Activated T-cell treated with anti-CD3 and anti-CD28 coated beads, Interleukin-2, amount 50 U/mL, for 72 hours (primary cell): ENCODE data around the gene GNAO1. TPM values are rescaled to one million over a fixed set of nuclear protein-coding genes. Genes with fewer than 3 reads are reported as not detected.
A peak's percentile ranks its signal among the peaks of the same experiment; 100 is the strongest.
"Not testable (repeated sequence)": the region's sequence is repeated elsewhere in the genome, so short reads cannot be mapped to it uniquely, and the experiment has no call there.

Experiments
- ATAC-seq, 2 donors: fragments of 150-1000 bp; cut with Tn5 transposase; replicated peaks in 1 of 2; 2 replicates each; pipeline ENCODE4 v1.10.0; 2021; ENCODE audit warnings: moderate library complexity in 2 of 2, mild to moderate bottlenecking in 1 of 2
- DNase-seq, 2 donors: peaks; one replicate each; pipeline ENCODE4 v3.0.0; 2021 to 2022; ENCODE audit warnings: mixed read lengths in 1 of 2
- H3K27ac Mint-ChIP-seq: one replicate; pipeline ENCODE4 v1.8.0; 2022; ENCODE audit warnings: mild to moderate bottlenecking, moderate library complexity, mixed read lengths
- H3K27me3 Mint-ChIP-seq: one replicate; pipeline ENCODE4 v1.8.0; 2022; ENCODE audit warnings: low read depth, mixed read lengths
- H3K36me3 Mint-ChIP-seq, 2 donors: one replicate each; pipeline ENCODE4 v1.8.0; 2022; ENCODE audit warnings: mixed read lengths in 2 of 2, mild to moderate bottlenecking in 1 of 2; ENCODE audit not compliant: insufficient read depth in 2 of 2
- H3K4me1 Mint-ChIP-seq: one replicate; pipeline ENCODE4 v1.8.0; 2022; ENCODE audit warnings: low read depth, mixed read lengths
- H3K4me3 Mint-ChIP-seq, 2 donors: one replicate each; pipeline ENCODE4 v1.8.0; 2022; ENCODE audit warnings: mild to moderate bottlenecking in 2 of 2, mixed read lengths in 2 of 2, moderate library complexity in 2 of 2
- H3K9me3 Mint-ChIP-seq, 2 donors: one replicate each; pipeline ENCODE4 v1.8.0; 2022; ENCODE audit warnings: mixed read lengths in 2 of 2
- total RNA-seq, 2 donors: library from RNA; stranded (reverse); gene quantifications; one replicate each; pipeline ENCODE4 v1.2.3, GENCODE V29; 2022

GNAO1 gene
- total RNA-seq, 2 donors from 2014 or later: 12.2 to 21.0 TPM

DNA sequence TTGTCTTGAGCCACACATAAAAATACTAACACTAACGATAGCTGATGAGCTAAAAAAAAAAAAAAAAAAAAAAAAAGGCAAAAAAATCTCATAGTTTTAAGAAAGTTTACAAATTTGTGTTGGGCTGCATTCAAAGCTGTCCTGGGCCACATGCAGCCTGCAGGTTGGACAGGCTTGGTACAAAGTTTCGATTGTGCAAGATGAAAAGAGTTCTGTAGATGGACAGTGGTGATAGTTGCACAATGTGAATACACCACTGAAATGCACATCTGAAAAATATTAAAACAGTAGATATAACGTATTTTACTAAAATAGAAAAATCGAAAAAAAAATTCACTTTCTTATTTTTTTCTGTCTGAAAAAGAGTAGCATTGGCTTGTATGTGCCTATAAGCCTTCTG, 191.2 kb downstream of the GNAO1 start:
- Mint-ChIP-seq H3K27ac (no peak overlapping the region), H3K4me3 (no peak overlapping the region), H3K36me3 (peaks cover 33 to 65% of the 10 kb centered on the region in 2 donors), H3K9me3 (peaks cover 8 to 14% of the 10 kb centered on the region in 2 donors), H3K27me3 (no peaks in the 10 kb centered on the region), H3K4me1 (no peaks in the 10 kb centered on the region)
- no peak for ATAC-seq
- DNase-seq: no peak

DNA sequence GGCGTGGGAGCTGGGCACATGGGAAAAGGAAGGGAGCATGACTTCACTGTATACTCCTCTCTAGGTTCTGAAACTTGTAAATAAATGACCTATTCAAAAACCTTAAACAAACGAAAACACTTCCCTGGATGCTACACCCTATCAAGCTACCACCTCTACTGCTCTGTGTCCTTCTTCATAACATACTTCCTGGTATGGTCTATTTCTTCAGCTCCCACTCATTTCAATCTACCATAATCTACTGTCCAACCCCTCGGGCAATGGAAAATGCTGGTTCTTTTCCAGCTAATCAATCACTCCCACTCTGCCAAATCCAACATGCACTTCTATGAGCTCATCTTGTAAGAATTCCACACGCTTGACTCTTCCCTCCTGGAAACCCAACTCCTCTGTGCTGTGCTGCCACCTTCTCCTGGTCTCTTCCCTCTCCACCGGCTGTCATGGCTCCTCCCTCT, 191.6 kb downstream of the GNAO1 start:
- DNase-seq: no peak
- ATAC-seq: no peak
- Mint-ChIP-seq H3K27me3 (no peaks in the 10 kb centered on the region), H3K27ac (no peak overlapping the region), H3K36me3 (peaks cover 34 to 65% of the 10 kb centered on the region in 2 donors), H3K9me3 (peaks cover 8 to 14% of the 10 kb centered on the region in 2 donors), H3K4me1 (no peaks in the 10 kb centered on the region), H3K4me3 (no peak overlapping the region)

DNA sequence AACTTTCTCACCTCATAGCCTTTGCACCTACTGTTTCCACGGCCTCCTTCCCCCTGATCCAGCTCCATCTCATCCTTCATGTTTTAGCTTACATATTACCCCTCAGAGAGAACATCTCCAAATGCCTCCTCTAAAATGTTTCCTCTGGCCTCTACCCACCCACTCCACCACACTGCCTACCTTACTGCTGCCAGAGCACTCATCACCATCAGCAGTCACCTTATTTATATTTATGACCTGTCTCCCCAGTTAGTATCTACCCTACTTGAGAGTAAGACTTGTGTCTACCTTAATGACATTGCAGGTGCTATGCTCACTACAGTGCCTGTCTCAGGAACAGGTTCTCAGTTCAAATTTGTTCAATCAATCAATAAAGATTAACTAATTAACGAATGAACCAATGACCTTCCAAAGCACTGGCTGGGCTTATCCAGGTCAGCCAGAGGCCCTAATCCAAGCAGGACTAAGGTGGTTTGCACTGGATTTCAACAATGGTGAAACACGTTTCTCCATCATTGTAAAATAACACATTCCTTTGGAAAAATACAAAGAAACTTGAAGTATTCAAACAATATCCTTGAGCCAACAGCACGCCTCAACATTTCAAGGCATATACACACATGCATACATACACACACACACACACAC, 192.9 kb downstream of the GNAO1 start:
- Mint-ChIP-seq H3K9me3 (peaks cover 8 to 14% of the 10 kb centered on the region in 2 donors), H3K27ac (peak overlapping the region; percentile 10), H3K4me1 (no peaks in the 10 kb centered on the region), H3K27me3 (no peaks in the 10 kb centered on the region), H3K4me3 (no peak overlapping the region), H3K36me3 (peaks cover 33 to 55% of the 10 kb centered on the region in 2 donors)
- no peak for DNase-seq
- ATAC-seq: no peak

DNA sequence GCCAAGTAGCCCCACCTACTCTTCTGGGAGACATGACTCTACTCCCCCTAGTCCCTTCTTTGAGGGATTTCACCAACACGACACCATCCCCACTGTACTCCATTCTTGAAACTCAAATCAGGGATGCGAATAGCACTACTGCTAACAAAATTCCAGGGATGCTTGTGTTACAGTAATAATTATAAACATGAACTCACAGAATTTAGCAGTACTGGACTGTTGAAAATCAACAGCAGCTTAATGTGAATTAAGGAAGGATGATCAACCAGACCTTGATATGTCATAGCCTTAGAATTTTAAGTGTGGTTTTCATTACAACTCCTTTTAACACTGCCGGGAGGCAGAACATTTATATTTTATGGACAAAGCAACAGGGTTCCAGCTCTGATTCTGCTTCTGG, 196.1 kb downstream of the GNAO1 start:
- H3K9me3 Mint-ChIP-seq: peaks cover 3 to 4% of the 10 kb centered on the region in 2 donors
- no peaks in the 10 kb centered on the region for H3K27me3 Mint-ChIP-seq
- no peak for ATAC-seq
- no peak overlapping the region for H3K4me3 Mint-ChIP-seq
- H3K27ac Mint-ChIP-seq: no peak overlapping the region
- H3K36me3 Mint-ChIP-seq: peaks cover 23 to 40% of the 10 kb centered on the region in 2 donors
- no peaks in the 10 kb centered on the region for H3K4me1 Mint-ChIP-seq
- DNase-seq: no peak

DNA sequence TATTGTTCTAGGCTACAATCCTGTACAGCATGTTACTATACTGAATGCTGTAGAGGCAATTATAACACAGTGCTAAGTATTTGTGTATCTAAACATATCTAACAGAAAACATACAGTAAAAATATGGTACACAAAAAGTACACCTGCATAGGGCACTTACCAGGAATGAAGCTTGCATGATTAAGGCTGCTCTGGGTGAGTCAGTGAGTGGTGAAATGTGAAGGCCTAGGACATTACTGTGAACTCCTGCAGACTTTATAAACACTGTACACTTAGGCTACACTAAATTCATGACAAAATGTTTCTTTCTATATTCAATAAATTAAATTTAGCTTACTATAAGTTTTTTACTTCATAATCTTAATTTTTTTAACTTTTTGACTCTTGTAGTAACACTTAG, 196.9 kb downstream of the GNAO1 start:
- Mint-ChIP-seq H3K4me3 (no peak overlapping the region), H3K9me3 (peaks cover 3 to 4% of the 10 kb centered on the region in 2 donors), H3K4me1 (no peaks in the 10 kb centered on the region), H3K36me3 (peaks cover 19 to 35% of the 10 kb centered on the region in 2 donors), H3K27me3 (no peaks in the 10 kb centered on the region), H3K27ac (no peak overlapping the region)
- ATAC-seq (no peak), DNase-seq (no peak)

DNA sequence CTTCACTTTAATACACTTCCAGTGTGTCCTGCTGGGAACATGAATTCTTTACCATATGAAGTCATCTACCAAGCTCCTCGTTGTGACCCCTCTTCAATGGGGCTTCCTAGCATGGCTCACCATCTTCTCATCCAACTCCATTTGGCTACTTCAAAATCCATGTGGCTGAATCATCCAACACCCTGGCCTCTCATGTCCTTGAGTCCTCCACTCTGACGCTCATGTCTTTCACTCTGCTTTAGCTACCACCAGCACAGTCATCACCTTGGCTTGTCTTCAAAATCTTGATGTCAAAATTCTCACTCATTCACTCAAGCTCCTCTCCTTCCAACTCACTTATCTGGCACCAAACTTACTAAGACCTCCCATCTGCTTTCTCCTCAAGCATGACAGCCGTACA, 198.3 kb downstream of the GNAO1 start:
- Mint-ChIP-seq H3K4me1 (peaks cover 6% of the 10 kb centered on the region), H3K9me3 (no peaks in the 10 kb centered on the region), H3K27me3 (no peaks in the 10 kb centered on the region), H3K4me3 (no peak overlapping the region), H3K36me3 (peaks cover 14 to 28% of the 10 kb centered on the region in 2 donors), H3K27ac (no peak overlapping the region)
- no peak for ATAC-seq
- no peak for DNase-seq

DNA sequence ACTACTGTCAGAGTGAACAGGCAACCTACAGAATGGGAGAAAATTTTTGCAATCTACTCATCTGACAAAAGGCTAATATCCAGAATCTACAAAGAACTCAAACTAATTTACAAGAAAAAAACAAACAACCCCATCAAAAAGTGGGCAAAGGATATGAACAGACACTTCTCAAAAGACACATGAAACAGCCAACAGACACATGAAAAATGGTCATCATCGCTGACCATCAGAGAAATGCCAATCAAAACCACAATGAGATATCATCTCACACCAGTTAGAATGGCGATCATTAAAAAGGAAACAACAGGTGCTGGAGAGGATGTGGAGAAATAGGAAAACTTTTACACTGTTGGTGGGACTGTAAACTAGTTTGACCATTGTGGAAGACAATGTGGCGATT, 205.4 kb downstream of the GNAO1 start:
- H3K36me3 Mint-ChIP-seq: peaks cover 12 to 31% of the 10 kb centered on the region in 2 donors
- not testable (repeated sequence) for H3K4me3 Mint-ChIP-seq, DNase-seq, H3K27me3 Mint-ChIP-seq, H3K27ac Mint-ChIP-seq, ATAC-seq, H3K4me1 Mint-ChIP-seq, H3K9me3 Mint-ChIP-seq

DNA sequence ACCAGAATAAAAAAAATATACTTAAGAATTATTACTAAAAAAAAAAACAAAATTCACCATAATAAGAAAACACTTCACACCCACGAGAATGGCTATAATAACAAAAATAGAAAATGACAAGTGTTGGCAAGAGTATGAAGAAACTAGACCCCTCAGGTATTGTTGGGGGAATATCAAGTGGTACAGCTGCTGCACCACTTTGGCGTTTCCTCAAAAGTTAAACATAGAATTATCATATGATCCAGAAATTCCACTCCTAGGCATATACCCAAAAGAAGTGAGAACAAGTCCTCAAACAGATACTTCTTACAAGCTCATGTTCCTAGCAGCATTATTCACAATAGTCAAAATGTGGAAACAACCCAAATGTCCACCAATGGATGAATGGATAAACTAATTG, 207.8 kb downstream of the GNAO1 start:
- H3K9me3 Mint-ChIP-seq: no peaks in the 10 kb centered on the region
- ATAC-seq: no peak

DNA sequence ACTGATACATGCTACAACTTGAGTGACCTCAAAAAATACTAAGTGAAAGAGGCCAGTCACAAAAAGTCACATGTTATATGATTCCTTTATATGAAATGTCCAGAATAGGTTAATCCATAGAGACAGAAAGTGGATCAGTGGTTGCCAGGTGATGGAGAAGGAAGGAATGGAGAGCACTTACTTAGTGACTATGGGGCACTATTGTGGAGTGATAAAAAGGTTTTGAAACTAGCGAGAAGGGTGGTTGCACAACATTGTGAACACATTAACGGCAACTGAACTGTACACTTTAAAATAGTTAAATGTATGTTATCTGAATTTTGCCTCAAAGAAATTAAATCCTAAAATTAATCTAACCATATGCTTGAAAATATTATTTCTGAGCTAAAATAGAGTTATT, 208.2 kb downstream of the GNAO1 start:
- ATAC-seq (no peak), DNase-seq (no peak)
- Mint-ChIP-seq H3K9me3 (no peaks in the 10 kb centered on the region), H3K36me3 (peaks cover 7 to 23% of the 10 kb centered on the region in 2 donors), H3K4me1 (no peaks in the 10 kb centered on the region), H3K27me3 (no peaks in the 10 kb centered on the region), H3K4me3 (no peak overlapping the region), H3K27ac (no peak overlapping the region)

More for the DNA sequence above, 207.8 kb downstream of the GNAO1 start:
- Mint-ChIP-seq H3K27ac (no peak overlapping the region), H3K4me3 (no peak overlapping the region), H3K4me1 (peaks cover under 1% of the 10 kb centered on the region), H3K27me3 (no peaks in the 10 kb centered on the region), H3K36me3 (peaks cover 8 to 22% of the 10 kb centered on the region in 2 donors)
- no peak for DNase-seq

DNA sequence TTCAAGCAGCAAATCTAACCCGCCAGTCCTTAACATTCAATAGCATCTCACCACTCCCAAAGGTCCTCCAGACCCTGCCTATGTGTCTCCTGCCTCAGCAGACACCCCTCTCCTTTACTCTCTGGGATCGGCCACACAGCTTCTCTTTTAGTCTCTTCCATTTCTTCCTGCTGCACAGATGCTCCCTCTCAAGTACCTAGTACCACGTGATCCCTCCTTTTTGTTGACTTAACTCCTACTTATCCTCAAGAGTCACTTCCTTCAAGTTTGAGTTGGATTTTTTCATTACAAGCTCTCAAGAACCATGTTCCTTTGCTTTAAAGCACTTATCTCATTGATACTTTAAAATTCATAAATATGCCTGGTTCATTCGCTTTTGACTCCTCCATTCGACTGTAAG, 209.2 kb downstream of the GNAO1 start:
- no peak for ATAC-seq
- no peak overlapping the region for H3K4me3 Mint-ChIP-seq
- no peaks in the 10 kb centered on the region for H3K4me1 Mint-ChIP-seq
- peaks cover 7 to 20% of the 10 kb centered on the region in 2 donors for H3K36me3 Mint-ChIP-seq
- no peaks in the 10 kb centered on the region for H3K27me3 Mint-ChIP-seq
- DNase-seq: no peak
- H3K9me3 Mint-ChIP-seq: no peaks in the 10 kb centered on the region
- no peak overlapping the region for H3K27ac Mint-ChIP-seq

DNA sequence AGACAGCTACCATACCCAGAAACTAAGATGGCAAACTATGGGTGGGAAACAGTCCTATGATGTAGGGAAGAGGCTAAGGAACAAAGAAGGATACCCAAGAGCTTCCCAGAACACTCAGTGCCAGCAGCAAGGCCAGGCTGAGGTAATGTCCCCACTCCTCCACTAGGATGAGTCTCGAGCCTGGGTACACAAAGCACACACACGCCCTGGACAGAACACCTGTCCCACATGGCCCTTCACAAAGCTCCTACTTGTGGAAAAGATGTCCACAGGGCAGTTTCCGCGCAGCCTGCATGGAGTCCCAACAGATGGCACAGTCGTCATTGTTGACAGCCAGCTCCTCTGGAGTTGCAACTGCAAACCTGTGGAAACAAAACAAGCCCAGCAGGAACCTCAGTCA, 210.2 kb downstream of the GNAO1 start:
- Mint-ChIP-seq H3K27ac (no peak overlapping the region), H3K9me3 (no peaks in the 10 kb centered on the region), H3K4me1 (no peaks in the 10 kb centered on the region), H3K36me3 (peaks cover 7 to 16% of the 10 kb centered on the region in 2 donors), H3K4me3 (no peak overlapping the region), H3K27me3 (no peaks in the 10 kb centered on the region)
- DNase-seq: no peak
- ATAC-seq: no peak

DNA sequence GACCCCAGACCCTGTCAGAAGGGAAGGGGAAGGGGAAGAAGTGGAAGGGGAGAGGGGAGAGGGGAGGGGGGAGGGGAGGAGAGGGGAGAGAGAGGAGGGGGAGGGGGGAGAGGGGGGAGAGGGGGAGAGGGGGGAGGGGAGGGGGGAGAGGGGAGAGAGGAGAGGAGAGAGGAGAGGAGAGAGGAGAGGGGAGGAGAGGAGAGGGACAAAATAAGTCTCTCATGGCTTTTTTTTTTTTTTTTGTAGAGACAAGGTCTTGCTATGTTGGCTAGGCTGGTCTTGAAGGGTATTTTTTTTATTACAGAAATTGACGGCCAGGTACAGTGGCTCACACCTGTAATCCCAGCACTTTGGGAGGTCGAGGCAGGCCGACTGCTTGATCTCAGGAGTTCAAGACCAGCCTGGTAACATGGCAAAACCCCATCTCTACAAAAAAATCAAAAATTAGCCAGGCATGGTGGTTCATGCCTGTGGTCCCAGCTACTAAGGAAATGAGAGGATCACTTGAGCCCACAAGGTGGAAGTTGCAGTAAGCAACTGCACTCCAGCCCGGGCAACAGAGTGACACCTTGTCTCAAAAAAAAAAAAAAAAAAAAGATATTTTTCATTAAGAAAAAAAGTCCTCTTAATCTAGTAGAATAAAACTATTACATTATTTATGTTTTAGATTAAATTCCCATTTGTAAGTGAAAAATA, 214.8 kb downstream of the GNAO1 start:
- Mint-ChIP-seq H3K36me3 (peaks cover 4 to 9% of the 10 kb centered on the region in 2 donors), H3K4me3 (no peak overlapping the region), H3K27ac (no peak overlapping the region), H3K27me3 (no peaks in the 10 kb centered on the region), H3K4me1 (no peaks in the 10 kb centered on the region), H3K9me3 (no peaks in the 10 kb centered on the region)
- DNase-seq: no peak
- ATAC-seq: no peak
